KMS-11 (cell line): ENCODE measurements around the gene ZNHIT1.

Source experiments
- H2AFZ ChIP-seq: fragments of 200-600 bp; sonication (generic); 2 replicates; pipeline ENCODE4 v1.6.1; 2016; ENCODE audit warnings: antibody characterized with exemption, mixed run types, low read depth
- H3K27ac ChIP-seq: fragments of 200-600 bp; sonication (generic); 2 replicates; pipeline ENCODE4 v1.6.1; 2016; ENCODE audit warnings: mild to moderate bottlenecking, mixed run types
- H3K27me3 ChIP-seq: fragments of 200-600 bp; sonication (generic); 2 replicates; pipeline ENCODE4 v1.6.1; 2017; ENCODE audit warnings: mild to moderate bottlenecking, low read depth, mixed run types, moderate library complexity; ENCODE audit not compliant: insufficient read depth
- H3K36me3 ChIP-seq: fragments of 200-600 bp; sonication (generic); 2 replicates; pipeline ENCODE4 v1.6.1; 2017; ENCODE audit warnings: mild to moderate bottlenecking, mixed run types; ENCODE audit not compliant: insufficient read depth
- H3K4me1 ChIP-seq: fragments of 200-600 bp; sonication (generic); 2 replicates; pipeline ENCODE4 v1.6.1; 2016; ENCODE audit warnings: mild to moderate bottlenecking, low read depth, mixed run types; ENCODE audit not compliant: poor library complexity, severe bottlenecking
- H3K4me2 ChIP-seq: fragments of 200-600 bp; sonication (generic); 2 replicates; pipeline ENCODE4 v1.7.0; 2016; ENCODE audit warnings: mild to moderate bottlenecking, mixed run types
- H3K4me3 ChIP-seq: fragments of 200-600 bp; sonication (generic); IDR thresholded peaks from 2 replicates; pipeline ENCODE4 v1.6.1; 2017; ENCODE audit warnings: low read depth, low read length, mixed read lengths; ENCODE audit not compliant: insufficient read depth
- H3K79me2 ChIP-seq: fragments of 200-600 bp; sonication (generic); 2 replicates; pipeline ENCODE4 v1.6.1; 2016; ENCODE audit warnings: low read depth, mixed run types; ENCODE audit not compliant: insufficient read depth
- H3K9ac ChIP-seq: fragments of 200-600 bp; sonication (generic); 2 replicates; pipeline ENCODE4 v1.6.1; 2016; ENCODE audit warnings: mild to moderate bottlenecking, mixed run types
- H4K20me1 ChIP-seq: fragments of 200-600 bp; sonication (generic); 2 replicates; pipeline ENCODE4 v1.6.1; 2016; ENCODE audit warnings: mild to moderate bottlenecking, mixed run types; ENCODE audit not compliant: insufficient read depth
- CTCF ChIP-seq: fragments of 200-600 bp; sonication (generic); conservative IDR thresholded peaks from 2 replicates; pipeline ENCODE4 v1.6.1; 2017; ENCODE audit warnings: low read depth, mild to moderate bottlenecking, antibody characterized with exemption, low read length, moderate library complexity, mixed read lengths

The ZNHIT1 gene

GRCh38 chr7:101238226-101239182, 20.5 kb downstream of the ZNHIT1 start:
- H3K4me3 ChIP-seq: no peak overlapping the region
- no peaks in the 10 kb centered on the region for H3K27me3 ChIP-seq
- peaks cover 11% of the 10 kb centered on the region for H3K79me2 ChIP-seq
- H3K4me1 ChIP-seq: peaks cover 11% of the 10 kb centered on the region
- H3K36me3 ChIP-seq: no peaks in the 10 kb centered on the region
- no peak overlapping the region for H3K4me2 ChIP-seq
- TF ChIP-seq CTCF: no peak
- H2AFZ ChIP-seq: no peak overlapping the region
- no peak overlapping the region for H3K27ac ChIP-seq
- no peak overlapping the region for H3K9ac ChIP-seq
- H4K20me1 ChIP-seq: no peaks in the 10 kb centered on the region

- Histone ChIP-seq H3K4me3 (no peak overlapping the region), H3K79me2 (peaks cover 18% of the 10 kb centered on the region), H4K20me1 (no peaks in the 10 kb centered on the region), H3K4me1 (peaks cover 15% of the 10 kb centered on the region), H3K27me3 (no peaks in the 10 kb centered on the region), H3K27ac (no peak overlapping the region), H3K9ac (no peak overlapping the region), H2AFZ (no peak overlapping the region), H3K36me3 (no peaks in the 10 kb centered on the region), H3K4me2 (no peak overlapping the region)
- TF ChIP-seq CTCF: no peak
These were observed 21.4 kb downstream of the ZNHIT1 start for GRCh38 chr7:101239191-101239950.

GRCh38 chr7:101239951-101240220, 21.9 kb downstream of the ZNHIT1 start:
- Histone ChIP-seq H3K79me2 (peaks cover 18% of the 10 kb centered on the region), H3K4me1 (peaks cover 15% of the 10 kb centered on the region), H2AFZ (no peak overlapping the region), H3K4me3 (no peak overlapping the region), H3K9ac (no peak overlapping the region), H3K4me2 (no peak overlapping the region), H3K27me3 (no peaks in the 10 kb centered on the region), H4K20me1 (no peaks in the 10 kb centered on the region), H3K27ac (no peak overlapping the region), H3K36me3 (no peaks in the 10 kb centered on the region)
- TF ChIP-seq CTCF: no peak

GRCh38 chr7:101240226-101241014, 22.5 kb downstream of the ZNHIT1 start:
- H3K36me3 ChIP-seq: no peaks in the 10 kb centered on the region
- no peak overlapping the region for H3K27ac ChIP-seq
- TF ChIP-seq CTCF: no peak
- H3K4me1 ChIP-seq: peaks cover 19% of the 10 kb centered on the region
- H4K20me1 ChIP-seq: no peaks in the 10 kb centered on the region
- no peak overlapping the region for H2AFZ ChIP-seq
- H3K9ac ChIP-seq: no peak overlapping the region
- no peak overlapping the region for H3K4me2 ChIP-seq
- no peaks in the 10 kb centered on the region for H3K27me3 ChIP-seq
- H3K4me3 ChIP-seq: no peak overlapping the region
- H3K79me2 ChIP-seq: peaks cover 18% of the 10 kb centered on the region
